ENCODE results near the gene PIGO. TPM values are rescaled to one million over a fixed set of nuclear protein-coding genes. Genes with fewer than 3 reads are reported as not detected.

PIGO gene
- total and polyA plus RNA-seq, 9 of the 15 experiments (the other 6 are each of a cell fraction or from before 2014, with no cell fraction given), result 5.4 to 13.7 (median 9.7) TPM

DNA sequence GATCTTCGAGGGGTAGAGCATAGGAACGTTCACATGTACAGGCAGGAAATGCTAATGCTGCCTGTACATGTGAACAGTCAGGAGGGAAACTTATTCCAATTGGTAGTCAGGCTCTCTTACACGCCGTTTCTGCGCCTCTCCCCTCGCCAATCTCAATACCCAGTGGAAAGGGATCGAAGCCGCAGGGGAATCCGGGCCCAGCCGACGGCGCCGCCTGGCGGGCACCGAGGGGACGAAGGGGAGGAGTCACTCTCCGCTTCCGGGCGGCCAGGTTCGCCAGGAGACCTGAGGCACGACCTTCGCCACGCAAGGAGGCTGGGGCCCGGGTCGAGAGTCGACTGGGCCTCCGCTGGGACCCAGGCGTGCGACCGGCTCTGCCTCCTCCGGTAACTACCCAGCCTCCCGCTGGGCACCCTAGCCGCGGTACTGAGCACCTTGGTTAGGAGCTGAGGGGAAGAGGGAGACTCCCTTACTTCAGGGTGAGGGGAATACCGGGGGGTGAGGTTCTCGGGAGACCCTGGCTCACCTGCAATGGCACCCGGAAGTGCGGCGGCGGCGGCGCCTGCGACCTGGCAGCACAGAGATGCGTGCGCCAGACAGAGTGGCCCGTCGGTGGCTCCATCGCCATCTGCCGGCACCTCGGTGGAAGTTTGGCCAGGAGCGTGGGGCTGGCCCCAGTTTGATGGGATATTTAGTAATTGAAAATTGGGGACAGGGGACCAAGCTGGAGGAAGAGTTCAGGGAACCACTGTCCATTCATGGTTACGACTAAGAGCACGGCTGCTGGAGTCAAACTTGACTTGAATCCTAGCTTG, at the start of gene PIGO (continued):
- TF ChIP-seq, protein P1, sequence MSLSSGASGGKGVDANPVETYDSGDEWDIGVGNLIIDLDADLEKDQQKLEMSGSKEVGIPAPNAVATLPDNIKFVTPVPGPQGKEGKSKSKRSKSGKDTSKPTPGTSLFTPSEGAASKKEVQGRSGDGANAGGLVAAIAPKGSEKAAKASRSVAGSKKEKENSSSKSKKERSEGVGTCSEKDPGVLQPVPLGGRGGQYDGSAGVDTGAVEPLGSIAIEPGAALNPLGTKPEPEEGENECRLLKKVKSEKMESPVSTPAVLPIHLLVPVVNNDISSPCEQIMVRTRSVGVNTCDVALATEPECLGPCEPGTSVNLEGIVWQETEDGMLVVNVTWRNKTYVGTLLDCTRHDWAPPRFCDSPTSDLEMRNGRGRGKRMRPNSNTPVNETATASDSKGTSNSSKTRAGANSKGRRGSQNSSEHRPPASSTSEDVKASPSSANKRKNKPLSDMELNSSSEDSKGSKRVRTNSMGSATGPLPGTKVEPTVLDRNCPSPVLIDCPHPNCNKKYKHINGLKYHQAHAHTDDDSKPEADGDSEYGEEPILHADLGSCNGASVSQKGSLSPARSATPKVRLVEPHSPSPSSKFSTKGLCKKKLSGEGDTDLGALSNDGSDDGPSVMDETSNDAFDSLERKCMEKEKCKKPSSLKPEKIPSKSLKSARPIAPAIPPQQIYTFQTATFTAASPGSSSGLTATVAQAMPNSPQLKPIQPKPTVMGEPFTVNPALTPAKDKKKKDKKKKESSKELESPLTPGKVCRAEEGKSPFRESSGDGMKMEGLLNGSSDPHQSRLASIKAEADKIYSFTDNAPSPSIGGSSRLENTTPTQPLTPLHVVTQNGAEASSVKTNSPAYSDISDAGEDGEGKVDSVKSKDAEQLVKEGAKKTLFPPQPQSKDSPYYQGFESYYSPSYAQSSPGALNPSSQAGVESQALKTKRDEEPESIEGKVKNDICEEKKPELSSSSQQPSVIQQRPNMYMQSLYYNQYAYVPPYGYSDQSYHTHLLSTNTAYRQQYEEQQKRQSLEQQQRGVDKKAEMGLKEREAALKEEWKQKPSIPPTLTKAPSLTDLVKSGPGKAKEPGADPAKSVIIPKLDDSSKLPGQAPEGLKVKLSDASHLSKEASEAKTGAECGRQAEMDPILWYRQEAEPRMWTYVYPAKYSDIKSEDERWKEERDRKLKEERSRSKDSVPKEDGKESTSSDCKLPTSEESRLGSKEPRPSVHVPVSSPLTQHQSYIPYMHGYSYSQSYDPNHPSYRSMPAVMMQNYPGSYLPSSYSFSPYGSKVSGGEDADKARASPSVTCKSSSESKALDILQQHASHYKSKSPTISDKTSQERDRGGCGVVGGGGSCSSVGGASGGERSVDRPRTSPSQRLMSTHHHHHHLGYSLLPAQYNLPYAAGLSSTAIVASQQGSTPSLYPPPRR (CRISPR knock-in tag; IDR thresholded peaks at IDR 0.05; ENCODE audit: borderline replicate concordance), result no peak
- peak; percentile 91; the same call in 1 of the 2 replicates for TF ChIP-seq BRD4 (IDR thresholded peaks at IDR 0.05)
- 0 out of 2 replicates have a peak, but pooled peaks have one; percentile 39 for TF ChIP-seq KLF16 (IDR thresholded peaks at IDR 0.05)
- no peak for TF ChIP-seq CEBPB (tag; IDR thresholded peaks at IDR 0.05)
- TF ChIP-seq ZSCAN29 (IDR thresholded peaks at IDR 0.05), result peak; percentile 35; the same call in 1 of the 2 replicates
- TF ChIP-seq, protein P2, sequence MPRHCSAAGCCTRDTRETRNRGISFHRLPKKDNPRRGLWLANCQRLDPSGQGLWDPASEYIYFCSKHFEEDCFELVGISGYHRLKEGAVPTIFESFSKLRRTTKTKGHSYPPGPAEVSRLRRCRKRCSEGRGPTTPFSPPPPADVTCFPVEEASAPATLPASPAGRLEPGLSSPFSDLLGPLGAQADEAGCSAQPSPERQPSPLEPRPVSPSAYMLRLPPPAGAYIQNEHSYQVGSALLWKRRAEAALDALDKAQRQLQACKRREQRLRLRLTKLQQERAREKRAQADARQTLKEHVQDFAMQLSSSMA (CRISPR knock-in tag; IDR thresholded peaks at IDR 0.05), result no peak
- no peak for TF ChIP-seq SETDB1 (IDR thresholded peaks at IDR 0.05; ENCODE audit: low read length)
- TF ChIP-seq PPARD (CRISPR knock-in tag; IDR thresholded peaks at IDR 0.05), result no peak
- peak; percentile 93 for TF ChIP-seq ZFX (CRISPR knock-in tag; IDR thresholded peaks at IDR 0.05)
- TF ChIP-seq PRMT5 (CRISPR knock-in tag; IDR thresholded peaks at IDR 0.05), result no peak
- peak; percentile 90 for TF ChIP-seq RBFOX2 (IDR thresholded peaks at IDR 0.05; ENCODE audit: low read depth, low read length)
- TF ChIP-seq GATA2 (CRISPR knock-in tag; IDR thresholded peaks at IDR 0.05), result no peak
- no peak for TF ChIP-seq ZNF311 (CRISPR knock-in tag; IDR thresholded peaks at IDR 0.05)
- TF ChIP-seq, protein P3, sequence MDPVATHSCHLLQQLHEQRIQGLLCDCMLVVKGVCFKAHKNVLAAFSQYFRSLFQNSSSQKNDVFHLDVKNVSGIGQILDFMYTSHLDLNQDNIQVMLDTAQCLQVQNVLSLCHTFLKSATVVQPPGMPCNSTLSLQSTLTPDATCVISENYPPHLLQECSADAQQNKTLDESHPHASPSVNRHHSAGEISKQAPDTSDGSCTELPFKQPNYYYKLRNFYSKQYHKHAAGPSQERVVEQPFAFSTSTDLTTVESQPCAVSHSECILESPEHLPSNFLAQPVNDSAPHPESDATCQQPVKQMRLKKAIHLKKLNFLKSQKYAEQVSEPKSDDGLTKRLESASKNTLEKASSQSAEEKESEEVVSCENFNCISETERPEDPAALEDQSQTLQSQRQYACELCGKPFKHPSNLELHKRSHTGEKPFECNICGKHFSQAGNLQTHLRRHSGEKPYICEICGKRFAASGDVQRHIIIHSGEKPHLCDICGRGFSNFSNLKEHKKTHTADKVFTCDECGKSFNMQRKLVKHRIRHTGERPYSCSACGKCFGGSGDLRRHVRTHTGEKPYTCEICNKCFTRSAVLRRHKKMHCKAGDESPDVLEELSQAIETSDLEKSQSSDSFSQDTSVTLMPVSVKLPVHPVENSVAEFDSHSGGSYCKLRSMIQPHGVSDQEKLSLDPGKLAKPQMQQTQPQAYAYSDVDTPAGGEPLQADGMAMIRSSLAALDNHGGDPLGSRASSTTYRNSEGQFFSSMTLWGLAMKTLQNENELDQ (CRISPR knock-in tag; IDR thresholded peaks at IDR 0.05; ENCODE audit: borderline replicate concordance), result no peak
- no peak for TF ChIP-seq HNRNPUL1 (IDR thresholded peaks at IDR 0.05; ENCODE audit: low read length)
- TF ChIP-seq ZNF445 (CRISPR knock-in tag; IDR thresholded peaks at IDR 0.05; ENCODE audit: low read depth), result no peak
- no peak for TF ChIP-seq ILK (tag; IDR thresholded peaks at IDR 0.05; ENCODE audit: borderline replicate concordance, low read depth)
- TF ChIP-seq TRIM28 (IDR thresholded peaks at IDR 0.05), result no peak

All from K562 (cell line).